Dermis microvascular lymphatic vessel endothelial cell (primary cell): ENCODE measurements around the gene SLC22A23. TPM values are rescaled to one million over a fixed set of nuclear protein-coding genes. Genes with fewer than 3 reads are reported as not detected.

ENCODE experiments used
- DNase-seq, 2 donors: peaks; one replicate each; pipeline versions ENCODE4 v3.0.0 to v3.0.0-alpha.2; 2010; ENCODE audit warnings: low read depth in 2 of 2
- total RNA-seq: library from RNA; depleted of rRNA; stranded (reverse); fragments of >200 nt; gene quantifications from 2 replicates; pipeline ENCODE4 v1.2.1, GENCODE V29; 2014

The SLC22A23 gene
- total RNA-seq, 1 donor from 2014 or later: 29.4 TPM

GRCh38 chr6:3473773-3474172 lies 16.9 kb upstream of the SLC22A23 start:
- no peak for DNase-seq

DNA sequence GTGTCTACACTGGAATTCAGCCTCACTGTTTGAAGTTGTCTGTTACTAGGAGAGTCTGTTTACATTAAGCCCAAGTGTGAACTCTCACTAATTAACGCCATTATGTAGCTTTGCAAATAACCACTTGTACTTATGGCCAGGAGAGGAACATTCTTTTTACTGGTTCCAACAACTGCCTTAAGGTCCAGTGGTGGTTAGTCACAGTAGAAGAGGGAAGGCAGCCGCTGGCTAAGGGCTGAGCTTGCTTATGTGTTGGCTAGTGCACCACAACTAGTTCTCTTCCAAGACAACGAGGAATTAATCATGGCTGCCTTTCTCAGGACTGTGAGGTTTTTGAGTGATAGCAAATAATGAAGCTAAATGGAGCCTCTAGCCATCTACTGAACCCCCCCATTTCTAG lies 14.9 kb upstream of the SLC22A23 start:
- no peak for DNase-seq

GRCh38 chr6:3471286-3471685 lies 14.4 kb upstream of the SLC22A23 start:
- no peak for DNase-seq

GRCh38 chr6:3468585-3468984 lies 11.7 kb upstream of the SLC22A23 start:
- DNase-seq: no peak

- no peak for DNase-seq
These were observed 11.1 kb upstream of the SLC22A23 start for GRCh38 chr6:3467996-3468395.

GRCh38 chr6:3466488-3467219 lies 9.8 kb upstream of the SLC22A23 start:
- DNase-seq: no peak

DNA sequence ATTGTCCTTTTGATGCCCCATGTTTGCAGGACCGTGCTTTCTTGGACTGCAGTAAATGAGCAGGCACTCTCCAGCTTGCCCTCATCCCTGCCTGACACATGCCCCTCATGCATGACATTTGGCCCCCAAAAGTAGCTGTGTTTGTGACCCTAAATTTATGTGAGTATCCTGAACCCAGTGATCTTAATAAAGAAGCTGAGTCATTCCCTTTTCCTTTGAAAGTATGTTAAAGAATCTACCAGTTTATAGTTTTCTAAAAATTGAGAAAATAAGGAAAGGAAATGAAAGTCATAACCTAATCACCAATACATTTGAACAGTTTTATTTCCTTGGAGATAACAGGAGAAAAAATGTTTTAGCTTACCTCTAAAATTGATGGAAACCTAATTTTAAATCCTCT lies 3.4 kb upstream of the SLC22A23 start:
- no peak for DNase-seq

- no peak for DNase-seq
These were observed 2.0 kb upstream of the SLC22A23 start for GRCh38 chr6:3458706-3459421.

DNA sequence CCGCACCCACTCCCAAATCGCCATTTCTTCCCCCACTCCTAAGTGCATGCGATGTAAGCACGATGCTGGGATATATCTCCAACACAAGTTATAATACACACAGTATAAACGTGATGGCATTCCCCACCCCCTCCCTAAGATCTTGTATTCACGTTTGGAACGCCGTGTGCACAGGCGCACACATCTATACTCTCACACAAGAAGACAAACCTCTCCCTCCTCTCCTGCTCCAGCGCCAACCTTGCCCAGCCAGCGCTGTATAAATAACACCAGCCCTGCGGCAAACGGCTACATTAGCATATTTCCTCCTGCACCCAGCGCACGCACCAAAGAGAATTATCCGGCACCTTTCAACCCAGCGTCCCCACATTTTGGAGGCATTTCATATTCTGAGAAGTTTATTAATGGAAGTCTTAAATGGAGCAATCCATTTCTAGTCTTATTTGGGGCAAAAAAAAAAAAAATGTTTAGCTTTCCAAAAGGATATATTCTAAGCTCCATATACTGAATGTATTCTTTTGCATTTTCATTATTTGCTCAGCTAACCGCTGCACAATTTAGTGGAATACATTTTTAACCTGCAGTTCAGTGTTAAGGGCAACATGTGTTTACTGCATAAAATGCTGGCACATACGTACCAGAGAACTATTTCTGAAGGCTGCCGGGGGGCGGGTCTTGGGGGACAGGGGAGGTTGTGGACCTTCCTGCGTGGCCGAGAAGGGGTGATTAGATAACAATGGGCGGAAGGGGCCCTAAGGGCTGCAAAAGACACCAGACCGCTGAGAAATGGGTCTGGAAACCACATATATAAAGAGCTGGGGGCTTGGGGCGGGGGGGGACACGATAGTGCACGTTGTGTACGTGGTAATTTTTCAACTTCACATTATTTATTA lies 1.1 kb upstream of the SLC22A23 start:
- peak in 1 of 2 donors; percentile 55 for DNase-seq

DNA sequence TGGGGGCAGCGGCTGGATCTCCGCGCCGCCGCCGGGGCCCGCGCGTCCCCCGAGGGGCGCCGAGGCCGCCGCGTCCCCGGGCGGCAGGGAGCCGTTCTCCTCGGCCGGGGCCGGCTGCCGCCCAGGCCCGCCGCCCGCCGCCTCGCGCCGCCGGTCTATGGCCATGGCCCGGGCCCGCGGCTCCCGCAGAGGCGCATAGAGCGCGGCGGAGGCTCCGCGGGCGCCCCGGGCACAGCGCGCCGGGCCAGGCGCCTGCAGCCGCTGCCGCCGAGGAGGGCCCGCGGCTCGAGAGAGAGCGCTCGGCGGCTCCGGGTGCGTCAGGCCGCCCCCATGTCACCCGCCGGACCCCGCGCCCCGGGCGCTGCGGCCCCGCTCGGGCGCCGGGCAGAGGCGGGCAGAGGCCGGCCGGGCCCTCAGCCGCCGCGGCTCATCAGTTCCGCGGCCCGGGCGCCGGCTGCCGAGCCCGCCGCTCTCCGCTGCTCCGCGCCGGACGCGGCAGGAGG lies 404 bp downstream of the SLC22A23 start:
- no peak for DNase-seq

GRCh38 chr6:3455569-3456394 lies 1.1 kb downstream of the SLC22A23 start:
- DNase-seq: peak in 1 of 2 donors; percentile 23

- peak in 1 of 2 donors; percentile 37 for DNase-seq
These were observed 1.7 kb downstream of the SLC22A23 start for GRCh38 chr6:3455147-3455568.

DNA sequence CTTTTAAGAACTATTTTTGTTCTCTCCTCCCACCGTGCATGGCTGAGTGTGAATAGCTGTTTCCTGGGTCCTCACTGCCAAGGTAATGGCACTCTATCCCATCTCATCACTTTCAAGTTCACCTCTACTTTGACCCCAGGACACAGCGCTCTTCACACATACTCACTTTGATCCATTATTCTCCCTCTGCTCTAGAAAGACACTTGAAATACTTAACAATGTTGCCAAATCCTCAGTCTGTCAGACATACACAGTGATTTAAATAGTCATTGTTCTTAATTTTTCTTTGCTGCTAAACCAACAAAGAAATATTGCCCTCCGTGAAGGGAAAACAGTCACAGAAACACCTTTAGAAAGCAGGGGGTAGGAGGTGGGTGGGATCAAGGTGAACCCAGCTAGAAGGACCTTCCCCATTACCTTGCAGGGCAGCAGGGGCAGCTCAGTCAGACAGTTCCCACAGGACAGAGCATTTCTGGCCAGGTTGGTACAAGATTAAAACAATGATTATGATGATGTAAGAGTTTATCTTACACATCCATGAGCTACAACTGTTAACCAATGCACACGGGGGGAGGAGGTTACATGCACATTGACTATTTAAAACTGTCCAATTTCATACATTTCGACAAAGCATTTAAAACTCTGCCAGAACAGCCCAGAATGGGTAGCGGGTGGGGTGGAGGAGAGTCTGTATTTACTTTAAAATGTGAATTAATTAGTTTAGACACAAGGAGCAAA lies 2.4 kb downstream of the SLC22A23 start:
- peak in 1 of 2 donors; percentile 37 for DNase-seq

DNA sequence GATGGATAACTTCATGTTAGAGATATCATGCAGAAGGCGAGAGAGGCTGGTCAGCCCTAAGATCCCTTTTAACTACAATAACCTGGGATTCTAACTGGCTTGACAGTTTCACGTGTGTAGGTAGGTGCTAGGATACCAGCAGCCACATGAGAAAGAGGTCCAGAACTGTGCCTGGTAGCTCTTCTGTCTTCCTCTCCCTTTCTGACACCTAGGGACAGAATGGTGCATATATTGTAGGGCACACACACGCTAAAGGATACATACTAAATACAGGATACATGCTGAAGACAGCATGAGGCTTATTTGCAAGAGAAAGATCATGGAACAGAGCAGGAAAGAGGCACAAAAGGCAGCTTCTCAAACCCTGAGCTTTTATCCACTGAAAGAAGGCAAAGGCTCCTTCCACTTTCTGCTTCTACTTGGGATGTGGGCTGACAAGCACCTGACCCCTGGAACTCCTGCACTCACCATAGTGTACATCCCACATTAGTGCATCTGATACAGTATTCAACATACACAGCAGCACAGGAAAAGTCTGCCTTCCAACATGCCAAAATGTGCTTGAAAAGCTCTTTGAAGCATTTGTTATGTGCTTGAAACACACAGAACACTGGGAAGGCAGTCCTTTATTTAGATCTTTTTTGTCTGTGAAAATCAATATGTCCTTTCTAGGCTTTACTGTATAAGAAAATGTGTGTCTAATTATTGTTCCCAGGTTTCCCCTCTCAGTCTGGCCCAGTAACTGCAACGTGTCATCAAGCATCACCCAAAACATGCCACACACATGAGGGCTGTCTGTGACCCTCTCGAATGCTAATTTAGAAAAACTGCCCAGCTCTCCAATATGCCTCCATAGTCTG lies 3.2 kb downstream of the SLC22A23 start:
- no peak for DNase-seq

DNA sequence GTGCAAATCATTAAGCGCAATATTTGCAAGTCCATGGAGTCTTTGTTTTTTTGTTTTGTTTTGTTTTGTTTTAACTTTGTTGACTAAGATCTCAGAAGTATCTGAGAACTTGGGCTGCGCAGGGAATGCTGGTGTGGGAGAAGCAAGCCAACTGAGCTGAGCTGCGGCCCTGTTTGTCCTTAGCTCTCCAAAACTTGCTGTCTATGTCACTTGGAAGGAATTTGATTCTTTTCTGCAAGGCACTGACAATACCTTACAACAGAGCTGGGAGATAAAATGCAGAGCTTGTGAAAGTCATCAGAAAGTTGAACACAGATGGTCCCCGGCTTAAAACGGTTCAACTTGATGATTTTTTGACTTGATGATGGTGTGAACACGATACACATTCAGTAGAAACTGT lies 5.4 kb downstream of the SLC22A23 start:
- no peak for DNase-seq

- no peak for DNase-seq
These were observed 6.0 kb downstream of the SLC22A23 start for GRCh38 chr6:3450888-3451287.

GRCh38 chr6:3449750-3450305 lies 7.0 kb downstream of the SLC22A23 start:
- DNase-seq: no peak

- no peak for DNase-seq
These were observed 7.5 kb downstream of the SLC22A23 start for GRCh38 chr6:3449321-3449720.

- no peak for DNase-seq
These were observed 9.8 kb downstream of the SLC22A23 start for GRCh38 chr6:3447005-3447404.
